DND-41 (cell line): ENCODE results near the gene GATAD2B.

Source experiments
- ATAC-seq: fragments of 200-7000 bp; cut with Tn5 transposase; 3 replicates; pipeline ENCODE4 v1.9.1; 2021; ENCODE audit warnings: low read depth; ENCODE audit not compliant: insufficient read depth
- DNase-seq: peaks from one replicate; pipeline ENCODE4 v3.0.0-alpha.2; 2020
- H2AFZ ChIP-seq: 2 replicates; pipeline ENCODE4 v1.6.0; 2012; ENCODE audit warnings: low read depth, low read length
- H3K27ac ChIP-seq: 2 replicates; pipeline ENCODE4 v1.5.1; 2012; ENCODE audit warnings: low read length, inconsistent platforms
- H3K27me3 ChIP-seq: fragments of 200-600 bp; sonication (generic); 2 replicates; pipeline ENCODE4 v1.6.0; 2012; ENCODE audit warnings: low read length, mild to moderate bottlenecking, inconsistent platforms; ENCODE audit not compliant: insufficient read depth, poor library complexity
- H3K36me3 ChIP-seq: 2 replicates; pipeline ENCODE4 v1.5.1; 2012; ENCODE audit warnings: low read length, inconsistent platforms; ENCODE audit not compliant: insufficient read depth
- H3K4me1 ChIP-seq: 2 replicates; pipeline ENCODE4 v1.5.1; 2012; ENCODE audit warnings: mild to moderate bottlenecking, low read length; ENCODE audit not compliant: insufficient read depth
- H3K4me2 ChIP-seq: 2 replicates; pipeline ENCODE4 v1.6.0; 2012; ENCODE audit warnings: mild to moderate bottlenecking, moderate library complexity, low read length, inconsistent platforms; ENCODE audit not compliant: insufficient read depth
- H3K4me3 ChIP-seq, 2 experiments: fragments of 200-600 bp in 1 of 2; shearing (Covaris generic) in 1 of 2; 2 replicates each; pipeline ENCODE4 v1.5.1; 2012 to 2016; ENCODE audit warnings: inconsistent platforms in 2 of 2, low read length in 2 of 2, mild to moderate bottlenecking in 2 of 2, low read depth in 1 of 2, moderate library complexity in 1 of 2
- H3K79me2 ChIP-seq: 2 replicates; pipeline ENCODE4 v1.6.0; 2012; ENCODE audit warnings: low read length, inconsistent platforms; ENCODE audit not compliant: insufficient read depth
- H3K9ac ChIP-seq: 2 replicates; pipeline ENCODE4 v1.6.0; 2012; ENCODE audit warnings: low read depth, mild to moderate bottlenecking, inconsistent platforms, low read length, moderate library complexity
- H3K9me3 ChIP-seq: 2 replicates; pipeline ENCODE4 v1.5.1; 2012; ENCODE audit warnings: low read length, moderate library complexity, mild to moderate bottlenecking, inconsistent platforms; ENCODE audit not compliant: insufficient read depth, severe bottlenecking
- H4K20me1 ChIP-seq: 2 replicates; pipeline ENCODE4 v1.6.0; 2012; ENCODE audit warnings: low read length; ENCODE audit not compliant: insufficient read depth
- CTCF ChIP-seq: IDR thresholded peaks from 2 replicates; pipeline ENCODE4 v1.5.1; 2012; ENCODE audit warnings: borderline replicate concordance, low read length, moderate library complexity, mild to moderate bottlenecking; ENCODE audit not compliant: poor library complexity, severe bottlenecking; ENCODE audit errors: extremely low read depth
- EZH2 ChIP-seq: IDR thresholded peaks from 3 replicates; pipeline ENCODE4 v1.6.1; 2012; ENCODE audit warnings: borderline replicate concordance, low read depth, mild to moderate bottlenecking, moderate library complexity, low read length, inconsistent platforms; ENCODE audit not compliant: severe bottlenecking

GATAD2B gene

GRCh38 chr1:153760440-153760839 is 162.3 kb downstream of the GATAD2B start:
- H3K9me3 ChIP-seq, result no peaks in the 10 kb centered on the region
- no peaks in the 10 kb centered on the region for H3K27me3 ChIP-seq
- ATAC-seq (no peak), DNase-seq (no peak)
- H3K36me3 ChIP-seq, result peaks cover 81% of the 10 kb centered on the region
- TF ChIP-seq EZH2 (no peak), CTCF (no peak)
- H3K9ac ChIP-seq, result no peak overlapping the region
- H3K27ac ChIP-seq, result no peak overlapping the region
- no peaks in the 10 kb centered on the region for H3K4me1 ChIP-seq
- no peaks in the 10 kb centered on the region for H4K20me1 ChIP-seq
- H3K4me2 ChIP-seq, result no peak overlapping the region
- no peak overlapping the region for H3K4me3 ChIP-seq
- H3K79me2 ChIP-seq, result no peaks in the 10 kb centered on the region
- no peak overlapping the region for H2AFZ ChIP-seq
